Peyer's patch (tissue), 4 donors: Measurements from ENCODE around the gene STAP2.

ENCODE experiments used
- CTCF ChIP-seq, 6 experiments: fragments of 450-650 bp in 4 of 6; fragments of 200-600 bp in 2 of 6; sonication (generic) in 1 of 6; IDR thresholded peaks; one replicate each; pipeline ENCODE4 v1.5.1; 2017 to 2019; ENCODE audit warnings: antibody characterized with exemption in 6 of 6, mild to moderate bottlenecking in 3 of 6, moderate library complexity in 1 of 6
- POLR2A ChIP-seq, 2 donors: fragments of 450-650 bp; IDR thresholded peaks; one replicate each; pipeline ENCODE4 v1.5.1; 2017; ENCODE audit warnings: antibody characterized with exemption in 2 of 2, mild to moderate bottlenecking in 2 of 2, moderate library complexity in 2 of 2

DNA sequence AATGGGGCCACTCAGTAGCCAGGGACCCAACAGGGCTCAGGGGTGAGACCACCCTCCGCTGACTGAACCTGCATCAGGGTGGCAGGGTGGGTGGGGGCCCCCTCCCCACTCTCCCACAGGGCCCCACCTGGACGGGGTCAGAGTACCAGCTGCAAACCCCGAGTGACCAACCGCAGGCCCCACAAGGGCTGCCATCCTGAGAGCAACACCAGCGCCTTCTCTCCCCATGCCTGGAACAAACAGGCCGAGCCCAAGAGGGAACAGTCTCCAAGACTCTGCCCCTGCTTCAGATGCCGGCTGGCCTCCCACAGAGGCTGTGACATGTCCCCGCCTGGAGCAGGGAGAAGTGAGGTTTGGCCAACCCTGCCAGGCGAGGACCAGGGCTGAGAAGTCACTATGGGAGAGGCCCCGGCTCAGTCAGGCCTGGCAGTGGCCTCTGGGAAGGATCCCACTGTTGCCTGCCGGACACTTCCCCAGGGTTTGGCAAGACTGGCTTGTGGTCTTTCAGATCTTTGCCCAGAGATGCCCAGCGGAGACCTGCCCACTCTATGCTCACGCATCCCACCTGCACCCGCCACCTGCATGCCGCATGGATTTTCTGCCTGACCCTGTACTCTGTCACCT lies 31.9 kb upstream of the STAP2 start:
- TF ChIP-seq POLR2A (IDR thresholded peaks at IDR 0.05): no peak
- TF ChIP-seq CTCF (IDR thresholded peaks at IDR 0.05): no peak
